ENCODE measurements around the gene LMF1.
"Not testable (repeated sequence)": the region's sequence is repeated elsewhere in the genome, so short reads cannot be mapped to it uniquely, and the experiment has no call there.

Gene LMF1

DNA sequence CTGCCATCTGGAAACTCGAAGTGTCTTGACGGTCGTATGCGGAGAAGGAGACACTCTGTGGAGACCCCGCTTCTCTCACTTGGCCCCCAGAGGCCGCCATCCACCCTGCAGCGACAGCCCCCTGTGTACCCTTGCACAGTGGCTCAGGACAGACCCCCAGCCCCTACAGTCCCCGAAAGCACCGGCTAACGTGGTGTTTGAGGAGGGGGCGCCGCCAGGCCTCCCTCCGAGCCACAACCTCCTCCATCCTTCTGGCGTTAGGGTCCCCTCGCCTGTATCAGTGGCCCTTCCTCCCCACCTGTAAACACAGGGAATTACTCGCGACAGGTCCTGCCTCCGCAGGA is 73.6 kb downstream of the LMF1 start:
- DNase-seq (ENCODE audit: low read depth in 1 of 2, low spot score in 1 of 2) = no peak

DNA sequence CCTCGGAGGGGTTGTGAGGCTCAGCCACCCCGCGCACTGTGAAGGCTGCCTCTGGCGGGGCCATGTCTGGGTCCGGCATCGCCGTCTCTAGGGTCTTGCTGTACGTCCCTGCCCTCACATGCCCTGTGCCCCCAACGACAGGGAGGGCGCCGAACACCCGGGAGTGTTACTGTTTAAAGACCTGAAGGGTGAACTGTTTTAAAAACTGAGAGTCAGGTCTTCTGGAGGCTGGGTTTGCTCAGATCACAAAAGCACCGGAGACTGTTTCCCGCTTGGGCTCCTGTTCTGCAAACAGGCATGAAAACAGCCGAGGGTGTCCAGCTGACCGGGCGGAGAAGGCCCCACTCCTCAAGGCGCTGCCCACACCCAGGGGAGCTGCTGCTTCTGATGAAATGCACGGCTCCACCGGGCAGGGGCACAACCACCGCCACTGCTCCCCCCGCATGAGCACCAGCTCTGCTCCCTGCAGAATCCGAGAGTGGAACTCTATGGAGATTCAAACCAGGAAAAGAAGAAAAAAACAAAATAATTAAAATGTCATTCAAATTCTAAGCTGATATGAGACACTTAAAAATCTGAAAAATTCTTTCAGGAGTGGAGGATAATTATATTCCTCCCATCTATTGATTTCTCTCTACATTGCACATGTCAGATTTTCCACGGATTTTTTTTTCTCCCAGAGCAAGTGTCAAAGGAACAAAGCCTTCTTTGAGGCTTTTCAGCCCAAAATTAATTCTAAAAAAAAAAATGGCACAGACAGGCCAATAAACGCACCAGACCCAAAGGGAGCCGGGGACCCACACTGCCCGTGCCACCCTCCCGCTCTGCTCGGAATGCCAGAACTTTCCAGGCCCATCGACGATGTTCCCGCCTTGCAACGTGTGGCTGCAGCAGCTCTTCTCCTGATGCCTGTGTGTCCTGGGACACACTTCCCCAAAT is 74.3 kb downstream of the LMF1 start:
- no peak for DNase-seq (ENCODE audit: low read depth in 1 of 2, low spot score in 1 of 2)

DNA sequence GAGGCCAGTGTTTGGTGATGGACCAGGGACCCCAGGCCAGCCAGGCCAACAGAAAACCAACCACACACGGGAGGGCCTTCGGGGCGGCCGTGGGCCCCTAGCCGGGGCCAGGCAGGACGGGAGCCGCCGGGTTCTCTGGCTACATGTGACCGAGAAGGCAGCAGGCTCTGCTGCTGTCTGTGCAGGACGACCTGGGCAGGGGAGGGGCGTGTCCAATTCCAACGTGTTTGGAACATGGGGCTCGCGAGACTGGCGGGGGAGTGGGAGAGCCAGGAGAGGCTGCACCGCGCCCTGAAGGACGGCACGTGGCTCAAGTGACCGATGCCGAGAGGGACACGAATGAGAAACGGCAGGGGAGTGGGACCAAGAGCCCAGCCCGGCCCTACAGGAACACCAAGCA is 75.4 kb downstream of the LMF1 start:
- DNase-seq (ENCODE audit: low read depth in 1 of 2, low spot score in 1 of 2) = no peak

DNA sequence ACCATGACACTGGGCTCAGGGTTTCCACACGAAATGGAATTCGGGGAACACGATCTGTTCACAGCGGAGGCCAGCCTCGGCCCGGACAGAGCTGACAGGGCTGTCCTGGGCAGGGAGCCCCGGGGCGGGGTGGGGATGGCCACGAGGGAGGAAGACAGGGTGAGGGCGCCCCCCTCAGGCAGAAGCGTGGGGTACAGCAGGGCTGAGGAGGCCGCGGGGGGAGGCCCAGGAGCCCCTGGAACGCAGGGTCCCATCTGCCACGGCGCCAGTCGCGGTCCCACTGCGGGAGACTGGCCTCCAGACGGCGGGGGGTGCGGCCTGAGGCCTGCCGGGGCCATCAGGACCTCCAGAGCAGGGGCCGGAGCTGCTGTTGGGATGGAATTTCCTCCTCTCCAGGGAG is 75.9 kb downstream of the LMF1 start:
- no peak for DNase-seq (ENCODE audit: low read depth in 1 of 2, low spot score in 1 of 2)

DNA sequence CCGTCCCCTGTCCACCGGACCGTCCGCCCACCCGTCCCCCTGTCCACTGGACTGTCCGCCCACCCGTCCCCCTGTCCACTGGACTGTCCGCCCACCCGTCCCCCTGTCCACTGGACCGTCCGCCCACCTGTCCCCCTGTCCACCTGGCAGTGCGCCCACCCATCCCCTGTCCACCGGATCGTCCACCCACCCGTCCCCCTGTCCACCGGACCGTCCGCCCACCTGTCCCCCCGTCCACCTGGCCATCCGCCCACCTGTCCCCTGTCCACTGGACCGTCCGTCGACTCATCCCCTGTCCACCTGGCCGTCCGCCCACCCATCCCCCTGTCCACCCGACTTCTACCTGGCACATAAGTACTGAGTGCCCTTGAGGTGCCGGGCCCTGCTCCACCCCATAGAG is 76.6 kb downstream of the LMF1 start:
- DNase-seq (ENCODE audit: low read depth in 1 of 2, low spot score in 1 of 2) = no peak

DNA sequence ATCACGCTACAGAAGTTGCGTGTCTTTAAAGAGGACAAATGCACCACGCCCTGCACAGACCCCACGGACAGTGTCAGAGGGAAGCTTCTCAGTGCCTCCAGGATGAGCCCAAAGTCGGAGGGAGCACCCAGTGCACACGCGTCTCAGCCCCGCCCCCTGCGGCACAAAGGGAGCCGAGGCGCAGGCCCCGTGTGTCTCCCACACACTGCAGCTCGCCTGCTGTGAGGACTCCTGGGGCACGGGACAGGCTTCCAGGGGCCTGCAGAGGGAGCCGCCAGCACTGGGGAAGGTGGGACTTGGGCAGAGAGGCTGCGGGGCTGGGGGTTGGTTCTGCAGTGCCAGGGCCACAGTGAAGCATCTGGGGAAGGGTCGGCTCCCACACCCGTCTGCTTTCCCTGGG is 77.4 kb downstream of the LMF1 start:
- no peak for DNase-seq (ENCODE audit: low read depth in 1 of 2, low spot score in 1 of 2)

DNA sequence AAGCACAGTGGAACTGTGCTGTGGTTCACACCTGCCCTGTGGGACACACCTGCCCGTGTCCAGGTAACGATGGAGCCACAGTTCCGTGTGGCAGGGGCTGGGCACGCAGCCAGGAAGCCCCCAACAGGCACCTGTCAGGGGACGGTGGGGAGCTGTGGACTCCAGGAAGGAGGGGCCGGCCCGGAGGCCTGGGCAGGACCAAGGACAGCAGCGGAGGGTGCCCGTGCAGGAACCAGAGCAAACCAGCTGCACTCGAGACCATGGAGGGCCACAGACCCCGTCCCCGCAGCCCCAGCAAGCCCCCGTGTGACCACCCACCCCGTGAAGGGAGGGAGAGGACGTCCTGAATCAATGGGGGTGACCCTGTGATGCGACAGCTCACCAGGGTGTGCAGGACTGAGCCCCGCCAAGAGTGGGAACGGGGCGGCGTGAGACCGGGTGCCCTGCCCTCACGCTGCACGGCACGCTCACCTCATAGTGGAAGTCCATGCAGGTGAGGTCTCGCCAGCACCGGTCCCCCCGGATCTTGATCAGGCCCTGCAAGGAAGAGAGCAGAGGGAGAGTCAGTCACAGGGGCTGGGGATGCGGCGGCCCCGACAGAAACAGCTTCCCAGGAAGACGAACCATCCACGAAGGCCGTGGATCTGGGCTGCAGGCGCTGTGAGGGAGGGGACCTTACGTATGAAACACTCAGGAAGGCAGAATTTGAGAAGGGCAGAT is 78.1 kb downstream of the LMF1 start:
- DNase-seq (ENCODE audit: low read depth in 1 of 2, low spot score in 1 of 2) = no peak

DNA sequence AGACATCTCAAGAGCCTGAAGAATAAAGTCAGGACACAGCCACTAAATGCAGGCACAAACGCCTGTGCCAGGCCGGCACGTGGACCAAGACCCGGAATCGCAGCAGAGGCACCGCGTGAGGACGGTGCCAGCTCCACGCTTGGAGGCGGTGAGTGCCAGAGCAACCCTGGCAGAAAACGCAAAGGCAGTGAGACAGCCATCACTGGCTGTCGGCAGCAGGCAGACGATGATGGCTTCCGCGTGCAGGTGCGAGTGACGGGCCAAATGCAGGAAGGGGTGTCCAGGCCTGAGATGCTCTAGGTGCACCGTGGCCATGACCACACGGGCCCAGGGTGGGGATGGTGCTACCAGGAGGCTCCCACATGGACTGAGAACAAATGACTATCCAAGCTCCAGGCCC is 78.8 kb downstream of the LMF1 start:
- DNase-seq (ENCODE audit: low read depth in 1 of 2, low spot score in 1 of 2) = no peak

DNA sequence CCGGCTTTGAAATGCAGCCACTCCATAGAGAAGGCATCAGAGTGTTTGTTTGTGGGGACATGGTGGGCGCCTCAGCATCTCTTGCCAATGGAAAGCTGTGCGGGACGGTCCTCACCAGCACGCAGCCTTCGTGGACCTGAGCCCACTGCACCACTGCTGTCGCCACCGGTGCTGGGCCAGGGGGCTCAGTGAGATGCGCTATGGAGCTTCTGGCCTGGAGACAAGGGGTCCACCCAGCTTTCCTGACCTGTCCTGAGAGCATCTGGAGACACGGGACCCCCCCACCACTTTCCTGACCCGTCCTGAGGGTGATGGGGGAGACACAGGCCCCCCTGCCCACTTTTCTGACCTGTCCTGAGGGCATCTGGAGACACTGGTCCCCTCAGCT is 79.4 kb downstream of the LMF1 start:
- DNase-seq (ENCODE audit: low read depth in 1 of 2, low spot score in 1 of 2) = no peak

DNA sequence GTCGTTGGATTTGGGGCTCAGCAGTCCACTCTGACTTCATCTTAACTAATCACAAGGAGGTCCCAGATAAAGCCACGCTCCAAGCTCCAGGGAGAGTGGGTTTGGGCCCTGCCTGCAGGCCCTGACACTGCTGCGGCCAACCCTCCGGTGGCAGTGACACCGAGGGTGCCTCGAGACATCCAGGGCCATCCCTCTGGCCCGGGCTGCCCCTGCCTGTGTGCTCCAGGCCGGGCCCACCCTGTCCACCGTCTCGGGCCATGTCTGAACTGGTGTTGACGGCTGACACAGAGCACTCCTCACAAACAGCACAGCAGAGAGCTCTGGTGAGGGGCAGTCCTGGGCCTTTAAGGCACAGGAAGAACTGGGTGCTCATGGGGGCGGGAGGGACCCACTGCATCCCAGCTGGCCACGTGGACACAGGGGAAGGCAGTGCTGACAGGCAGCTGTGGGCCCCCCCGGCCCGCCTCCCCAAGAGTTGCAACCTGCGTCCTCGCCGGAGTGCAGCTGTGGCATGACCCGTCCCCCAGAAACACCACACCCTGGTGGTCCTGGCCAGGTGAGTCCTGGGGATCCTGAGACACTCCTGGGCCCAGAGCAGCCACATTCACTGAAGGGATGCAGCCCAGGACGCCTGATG is 80.0 kb downstream of the LMF1 start:
- DNase-seq (ENCODE audit: low read depth in 1 of 2, low spot score in 1 of 2) = no peak

DNA sequence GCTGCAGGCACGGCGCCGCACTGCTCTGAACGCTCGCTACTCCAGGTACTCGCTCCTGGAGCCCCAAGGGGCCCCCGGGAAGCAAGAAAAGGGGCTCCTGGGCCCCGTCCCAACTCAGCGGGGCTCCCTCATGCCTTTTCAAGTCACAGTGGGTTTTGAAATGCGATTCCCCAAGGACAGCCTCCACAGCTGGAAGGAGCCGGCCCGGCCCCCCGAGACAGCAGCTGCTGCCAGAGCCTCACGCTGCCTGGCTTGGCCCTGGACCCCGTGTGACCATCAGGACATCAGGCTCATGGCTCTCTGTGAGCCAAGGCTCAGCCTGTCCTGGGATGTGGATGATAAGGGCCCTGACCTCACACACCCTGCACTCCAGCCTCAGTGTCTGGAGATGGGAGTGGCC is 80.6 kb downstream of the LMF1 start:
- no peak for DNase-seq (ENCODE audit: low read depth in 1 of 2, low spot score in 1 of 2)

DNA sequence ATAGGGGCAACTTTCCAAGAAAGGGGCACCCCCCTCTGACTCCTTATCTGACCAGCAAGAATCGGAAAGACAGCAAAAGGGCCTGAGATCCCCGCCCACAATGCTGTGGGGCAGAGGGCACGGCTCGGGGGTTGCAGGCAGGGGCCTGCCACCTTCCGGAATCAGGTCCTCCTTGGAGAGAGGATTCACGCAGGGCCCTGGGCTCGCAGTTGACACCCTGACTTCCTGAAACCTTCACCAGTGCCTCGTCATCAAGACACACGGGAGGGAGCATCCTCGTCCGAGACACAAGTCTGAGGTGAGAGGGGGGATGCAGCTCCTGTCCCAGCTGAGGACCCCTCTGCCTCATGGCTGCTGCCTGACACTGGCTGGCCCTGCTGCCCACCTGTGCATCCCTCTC is 81.2 kb downstream of the LMF1 start:
- no peak for DNase-seq (ENCODE audit: low read depth in 1 of 2, low spot score in 1 of 2)

DNA sequence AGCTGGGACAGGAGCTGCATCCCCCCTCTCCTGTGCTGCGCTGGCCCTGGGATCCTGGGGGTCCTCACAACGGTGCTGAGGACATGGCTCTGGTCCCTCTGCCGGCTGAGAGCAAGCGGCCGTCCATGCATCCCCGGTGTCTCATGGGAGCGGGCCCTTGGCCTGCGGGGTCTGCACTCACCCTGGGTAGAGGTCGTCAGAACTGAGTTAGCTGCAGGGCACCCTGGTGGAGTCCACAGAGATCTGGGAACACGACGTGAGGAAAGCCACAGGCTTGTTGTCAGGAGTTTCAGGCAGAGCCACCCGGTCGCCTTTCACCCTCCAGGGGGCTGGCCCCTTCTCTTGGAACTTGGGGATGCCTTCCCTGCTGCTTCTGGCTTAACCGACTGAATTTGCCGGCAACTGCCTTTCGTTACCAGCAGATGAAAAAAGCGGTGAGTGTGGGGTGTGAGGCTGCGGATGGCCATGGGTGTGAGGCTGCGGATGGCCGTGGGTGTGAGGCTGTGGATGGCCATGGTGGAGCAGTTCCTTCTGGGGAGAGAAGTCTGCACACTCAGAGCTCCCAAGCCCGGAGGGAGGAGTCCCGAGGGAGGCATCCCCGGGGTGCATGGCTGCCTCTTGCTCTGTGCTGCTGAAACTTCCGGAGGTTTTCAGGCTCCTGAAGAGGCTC is 81.7 kb downstream of the LMF1 start:
- DNase-seq (ENCODE audit: low read depth in 1 of 2, low spot score in 1 of 2) = no peak

DNA sequence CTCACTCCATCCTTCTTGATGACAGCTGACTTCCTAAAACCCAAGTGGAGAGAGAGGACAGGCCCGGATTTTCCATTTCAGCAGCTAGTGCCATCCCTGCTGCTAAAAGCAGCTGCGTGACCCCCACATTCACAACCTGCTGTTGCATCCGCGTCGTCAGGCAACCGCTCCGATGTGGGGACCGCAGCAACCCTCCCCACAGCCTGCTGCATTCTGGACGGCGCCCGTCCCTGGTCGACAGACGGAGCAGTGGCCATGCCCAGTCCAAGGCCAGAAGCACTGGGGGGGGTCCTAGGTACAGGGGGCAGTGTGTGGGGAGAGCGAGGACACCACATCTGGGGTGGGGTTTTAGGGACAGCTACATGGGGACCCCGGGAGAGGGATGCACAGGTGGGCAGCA is 82.3 kb downstream of the LMF1 start:
- not testable (repeated sequence) for DNase-seq (ENCODE audit: low read depth in 1 of 2, low spot score in 1 of 2)

DNA sequence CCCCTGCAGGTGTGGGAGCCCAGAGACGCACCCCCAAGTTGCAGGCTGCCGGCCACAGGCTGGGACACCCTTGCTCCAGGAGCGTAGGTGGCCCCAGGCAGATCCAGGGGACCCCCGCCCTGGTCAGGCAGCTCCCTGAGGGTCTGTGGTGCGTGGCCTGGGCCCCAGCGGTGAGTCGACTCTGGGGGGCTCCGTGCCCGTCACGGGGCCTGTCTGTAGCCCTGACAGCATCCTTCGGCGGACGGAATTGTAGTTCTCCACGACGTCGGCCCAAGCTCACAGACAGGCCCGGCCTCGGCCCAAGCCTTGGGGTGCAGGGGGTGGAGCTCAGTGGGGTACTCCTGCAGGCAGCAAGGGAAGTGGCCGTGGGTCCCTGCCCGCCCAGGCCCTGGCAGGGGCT is 82.9 kb downstream of the LMF1 start:
- no peak for DNase-seq (ENCODE audit: low read depth in 1 of 2, low spot score in 1 of 2)

DNA sequence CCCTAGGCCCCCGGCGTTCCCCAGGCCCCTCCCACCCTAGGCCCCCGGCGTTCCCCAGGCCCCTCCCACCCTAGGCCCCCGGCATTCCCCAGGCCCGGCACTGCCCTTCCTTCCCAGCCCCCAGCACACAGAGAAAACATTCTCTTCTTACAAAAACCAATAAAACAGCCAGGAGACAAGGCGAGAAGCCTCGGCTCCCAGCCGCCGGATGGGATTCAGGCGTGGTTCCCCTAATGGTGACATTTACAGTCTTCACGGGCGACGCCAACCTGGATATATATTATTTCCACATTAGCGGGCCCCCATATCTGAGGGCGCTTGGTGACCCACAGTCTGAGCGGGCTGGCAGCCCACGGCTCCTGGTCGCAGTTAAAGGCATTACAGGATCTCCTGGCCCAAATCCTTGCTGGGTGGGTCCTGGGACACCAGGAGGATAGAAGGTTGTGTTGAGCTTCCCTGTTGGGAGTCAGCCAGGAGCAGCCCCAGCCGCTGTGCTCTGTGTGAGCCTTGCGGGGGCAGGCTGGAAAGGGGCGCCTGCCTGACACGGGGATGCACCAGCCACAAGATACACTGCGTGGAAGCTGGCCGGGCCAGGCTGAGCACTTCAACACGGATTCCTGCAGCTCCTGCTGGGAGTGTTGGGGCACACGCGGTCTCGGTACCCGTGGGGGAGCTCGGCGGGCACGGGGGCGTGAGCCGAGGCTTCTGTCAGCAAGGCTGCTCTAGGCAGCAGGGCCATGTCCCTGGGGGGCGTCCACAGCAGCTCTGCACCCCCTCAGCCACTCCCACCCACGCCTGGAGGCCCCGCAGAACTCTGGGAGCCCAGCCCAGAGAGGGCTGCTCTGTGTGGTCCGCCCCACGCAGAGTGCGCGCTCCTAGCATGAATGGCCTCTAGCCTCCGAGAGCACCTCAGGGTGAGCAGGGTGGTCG is 83.7 kb downstream of the LMF1 start:
- no peak for DNase-seq (ENCODE audit: low read depth in 1 of 2, low spot score in 1 of 2)

DNA sequence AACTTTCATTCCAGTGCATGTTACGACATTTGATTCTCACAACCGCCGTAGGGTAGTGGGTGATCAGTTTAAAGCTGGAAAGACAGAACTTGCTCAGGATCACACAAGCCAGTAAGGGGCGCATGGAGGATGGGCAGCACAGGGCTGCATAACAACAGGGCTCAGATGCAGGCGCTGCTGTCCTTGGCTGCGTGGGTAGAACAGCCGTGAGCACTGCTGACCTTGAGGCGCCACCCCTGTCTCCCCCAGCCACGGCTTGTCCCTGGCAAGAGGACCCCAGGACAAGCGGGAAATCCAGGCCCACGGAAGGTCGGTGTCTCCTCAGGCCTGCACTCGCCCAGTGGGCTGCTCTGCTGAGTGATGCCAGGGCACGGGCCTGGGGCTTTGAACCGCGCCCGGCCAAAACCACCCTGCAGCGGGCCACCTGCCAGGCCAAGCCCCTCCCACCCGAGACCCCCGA is 84.7 kb downstream of the LMF1 start:
- DNase-seq (ENCODE audit: low read depth in 1 of 2, low spot score in 1 of 2) = no peak

DNA sequence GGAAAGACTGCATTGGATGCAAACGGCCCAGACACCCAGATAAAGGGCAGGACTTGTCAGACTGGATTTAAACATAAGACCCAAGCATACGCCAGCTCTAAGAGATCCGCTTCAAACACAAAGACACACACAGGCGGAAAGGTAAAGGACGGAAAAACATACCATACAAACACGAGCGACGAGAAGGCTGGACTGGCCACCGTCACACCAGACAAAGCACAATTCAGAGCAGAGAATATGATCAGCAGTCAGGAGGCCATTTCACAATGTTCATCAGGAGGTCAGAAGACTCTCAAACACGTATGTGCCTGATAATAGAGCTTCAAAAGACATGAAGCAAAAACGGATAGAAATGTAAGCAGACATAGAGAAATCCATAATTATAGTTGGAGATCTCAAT is 85.4 kb downstream of the LMF1 start:
- DNase-seq (ENCODE audit: low read depth in 1 of 2, low spot score in 1 of 2) = no peak

DNA sequence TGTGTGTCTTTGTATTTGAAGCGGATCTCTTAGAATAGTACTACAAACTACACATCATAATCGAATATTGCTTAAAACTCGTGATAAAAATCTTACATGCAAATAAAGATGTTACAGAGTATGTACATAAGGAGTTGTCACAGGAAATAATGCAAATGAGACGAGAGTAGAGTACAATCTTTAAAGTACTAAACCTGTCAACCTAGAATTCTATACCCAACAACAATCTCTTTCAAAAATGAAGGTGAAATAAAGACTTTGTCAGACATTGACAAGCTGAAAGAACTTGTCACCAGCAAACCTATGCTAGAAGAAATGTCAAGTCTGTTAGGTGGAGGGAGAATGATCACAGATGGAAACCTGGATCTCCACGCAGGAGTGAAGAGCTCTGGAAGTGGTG is 86.6 kb downstream of the LMF1 start:
- DNase-seq (ENCODE audit: low read depth in 1 of 2, low spot score in 1 of 2) = no peak

DNA sequence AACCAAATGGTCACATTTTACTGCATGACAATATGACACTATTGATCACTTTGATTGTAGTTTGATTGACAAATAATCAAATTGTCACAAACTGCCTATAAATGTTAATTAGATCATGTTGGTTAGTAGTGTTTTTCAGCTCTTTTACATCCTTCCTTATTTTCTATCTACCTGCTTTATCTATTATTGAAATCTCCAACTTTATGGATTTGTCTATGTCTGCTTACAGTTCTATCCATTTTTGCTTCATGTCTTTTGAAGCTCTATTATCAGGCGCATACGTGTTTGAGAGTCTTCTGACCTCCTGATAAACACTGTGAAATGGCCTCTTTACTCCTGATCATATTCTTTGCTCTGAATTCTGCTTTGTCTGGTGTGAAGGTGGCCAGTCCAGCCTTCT is 87.0 kb downstream of the LMF1 start:
- no peak for DNase-seq (ENCODE audit: low read depth in 1 of 2, low spot score in 1 of 2)

DNA sequence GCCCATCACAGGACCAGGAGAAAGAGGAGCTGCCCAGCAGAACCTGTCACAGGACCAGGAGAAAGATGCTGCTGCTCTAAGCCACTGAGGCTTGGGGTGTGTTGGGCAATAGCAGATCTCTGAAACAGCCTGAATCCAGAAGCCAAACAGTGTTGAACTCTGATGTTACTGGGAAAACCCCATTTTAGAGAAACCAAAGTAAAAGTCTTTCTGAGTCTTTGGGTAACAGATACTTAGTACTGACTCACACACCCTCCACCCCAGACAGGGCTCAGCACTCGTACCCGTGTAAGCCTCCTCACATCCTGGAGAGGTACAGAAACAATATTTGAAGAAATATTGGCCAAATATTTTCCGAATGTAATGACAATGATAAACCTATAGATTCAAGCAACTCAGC is 87.4 kb downstream of the LMF1 start:
- no peak for DNase-seq (ENCODE audit: low read depth in 1 of 2, low spot score in 1 of 2)
